Activated naive CD4-positive, alpha-beta T cell treated with anti-CD3 and anti-CD28 coated beads, Interleukin-2, amount 10 ng/mL, durations not matched to agents 7 days and 5 days (primary cell): ENCODE results near the gene MYO7A.
"Not testable (repeated sequence)": the region's sequence is repeated elsewhere in the genome, so short reads cannot be mapped to it uniquely, and the experiment has no call there.

Experiments used
- CTCF ChIA-PET: fragments of 350-600 bp; sonication (Branson Sonifier 250); formaldehyde crosslinking; loops from one replicate; lab custom pipeline; 2021; ENCODE audit warnings: antibody characterized with exemption; lab: Charles Lee
- DNase-seq: peaks from one replicate; pipeline ENCODE4 v3.0.0-alpha.2; 2020
- H3K27ac Mint-ChIP-seq: one replicate; pipeline ENCODE4 v1.8.0; 2021; ENCODE audit warnings: mild to moderate bottlenecking, moderate library complexity, mixed read lengths
- H3K27me3 Mint-ChIP-seq: one replicate; pipeline ENCODE4 v1.8.0; 2021; ENCODE audit warnings: mild to moderate bottlenecking, mixed read lengths
- H3K36me3 Mint-ChIP-seq: one replicate; pipeline ENCODE4 v1.8.0; 2021; ENCODE audit warnings: mixed read lengths
- H3K4me1 Mint-ChIP-seq: one replicate; pipeline ENCODE4 v1.8.0; 2021; ENCODE audit warnings: mixed read lengths
- H3K4me3 Mint-ChIP-seq: one replicate; pipeline ENCODE4 v1.8.0; 2021; ENCODE audit warnings: mild to moderate bottlenecking, moderate library complexity, mixed read lengths
- H3K9me3 Mint-ChIP-seq: one replicate; pipeline ENCODE4 v1.8.0; 2021; ENCODE audit warnings: mixed read lengths

The MYO7A gene

GRCh38 chr11:77097180-77097579 is 30.9 kb upstream of the MYO7A start:
- not testable (repeated sequence) for H3K27me3 Mint-ChIP-seq, H3K36me3 Mint-ChIP-seq, DNase-seq, H3K4me1 Mint-ChIP-seq, H3K9me3 Mint-ChIP-seq, H3K4me3 Mint-ChIP-seq, H3K27ac Mint-ChIP-seq
- CTCF ChIA-PET, result interaction anchor here (1.0 kb wide), 1 partner anchor 13 kb away, joined by 3 read pairs; no protein-coding TSS in a partner anchor

GRCh38 chr11:77100166-77101042 is 27.6 kb upstream of the MYO7A start:
- H3K9me3 Mint-ChIP-seq, result no peaks in the 10 kb centered on the region
- H3K4me1 Mint-ChIP-seq, result no peaks in the 10 kb centered on the region
- DNase-seq, result no peak
- H3K4me3 Mint-ChIP-seq, result no peak overlapping the region
- H3K27ac Mint-ChIP-seq, result no peak overlapping the region
- CTCF ChIA-PET, result interaction anchor here (0.7 to 1.2 kb wide), 6 partner anchors 9 to 457 kb away, joined by 3 to 4 read pairs (median 3); no protein-coding TSS in a partner anchor
- no peaks in the 10 kb centered on the region for H3K27me3 Mint-ChIP-seq
- no peaks in the 10 kb centered on the region for H3K36me3 Mint-ChIP-seq

- Mint-ChIP-seq H3K4me3 (no peak overlapping the region), H3K27ac (no peak overlapping the region), H3K27me3 (no peaks in the 10 kb centered on the region), H3K9me3 (no peaks in the 10 kb centered on the region), H3K36me3 (no peaks in the 10 kb centered on the region), H3K4me1 (no peaks in the 10 kb centered on the region)
- CTCF ChIA-PET, result interaction anchor here (0.7 to 1.2 kb wide), 4 partner anchors 10 to 52 kb away, joined by 3 to 4 read pairs (median 3); no protein-coding TSS in a partner anchor
- no peak for DNase-seq
Measured at GRCh38 chr11:77101043-77101537, 27.0 kb upstream of the MYO7A start.

- Mint-ChIP-seq H3K9me3 (no peaks in the 10 kb centered on the region), H3K4me3 (no peak within 1 kb of the TSS), H3K4me1 (no peaks in the 10 kb centered on the region), H3K36me3 (no peaks in the 10 kb centered on the region), H3K27me3 (no peaks in the 10 kb centered on the region), H3K27ac (no peak within 1 kb of the TSS)
- CTCF ChIA-PET, result interaction anchor here (1.3 kb wide), 1 partner anchor 24 kb away, joined by 3 read pairs; no protein-coding TSS in a partner anchor
- DNase-seq, result no peak
Measured at GRCh38 chr11:77102246-77103210, 25.5 kb upstream of the MYO7A start, which contains the start of gene OMP. OMP (plus strand) TSS chr11:77102840; CDS start chr11:77102840, 0 bp downstream.

GRCh38 chr11:77103319-77103718 is 24.7 kb upstream of the MYO7A start:
- Mint-ChIP-seq H3K27ac (no peak overlapping the region), H3K27me3 (no peaks in the 10 kb centered on the region), H3K4me1 (no peaks in the 10 kb centered on the region), H3K36me3 (no peaks in the 10 kb centered on the region), H3K4me3 (no peak overlapping the region), H3K9me3 (no peaks in the 10 kb centered on the region)
- DNase-seq, result no peak
- CTCF ChIA-PET, result no interaction called here

GRCh38 chr11:77104727-77105126 is 23.3 kb upstream of the MYO7A start:
- H3K27me3 Mint-ChIP-seq, result peaks cover 4% of the 10 kb centered on the region
- CTCF ChIA-PET, result interaction anchor here (0.7 to 1.4 kb wide), 5 partner anchors 11 to 443 kb away, joined by 3 to 7 read pairs (median 3); no protein-coding TSS in a partner anchor
- no peaks in the 10 kb centered on the region for H3K4me1 Mint-ChIP-seq
- H3K9me3 Mint-ChIP-seq, result no peaks in the 10 kb centered on the region
- no peak overlapping the region for H3K27ac Mint-ChIP-seq
- H3K4me3 Mint-ChIP-seq, result no peak overlapping the region
- no peak for DNase-seq
- H3K36me3 Mint-ChIP-seq, result no peaks in the 10 kb centered on the region

- H3K4me1 Mint-ChIP-seq, result no peaks in the 10 kb centered on the region
- H3K36me3 Mint-ChIP-seq, result no peaks in the 10 kb centered on the region
- no peak overlapping the region for H3K27ac Mint-ChIP-seq
- CTCF ChIA-PET, result interaction anchor here (1.3 to 1.7 kb wide), 2 partner anchors 21 to 186 kb away, joined by 4 to 7 read pairs; partner anchors contain the start of gene MYO7A
- H3K4me3 Mint-ChIP-seq, result no peak overlapping the region
- peaks cover 7% of the 10 kb centered on the region for H3K27me3 Mint-ChIP-seq
- DNase-seq, result no peak
- H3K9me3 Mint-ChIP-seq, result no peaks in the 10 kb centered on the region
Measured at GRCh38 chr11:77106321-77106720, 21.7 kb upstream of the MYO7A start.

GRCh38 chr11:77106759-77107158 is 21.3 kb upstream of the MYO7A start:
- peaks cover 7% of the 10 kb centered on the region for H3K27me3 Mint-ChIP-seq

GRCh38 chr11:77107950-77108349 is 20.1 kb upstream of the MYO7A start:
- Mint-ChIP-seq H3K36me3 (no peaks in the 10 kb centered on the region), H3K4me3 (no peak overlapping the region), H3K27me3 (peaks cover 7% of the 10 kb centered on the region), H3K4me1 (no peaks in the 10 kb centered on the region), H3K27ac (no peak overlapping the region), H3K9me3 (no peaks in the 10 kb centered on the region)
- no peak for DNase-seq
- CTCF ChIA-PET, result interaction anchor here (1.5 to 1.7 kb wide), 2 partner anchors 17 to 19 kb away, joined by 4 read pairs; no protein-coding TSS in a partner anchor

More at GRCh38 chr11:77106759-77107158, 21.3 kb upstream of the MYO7A start:
- CTCF ChIA-PET, result interaction anchor here (1.3 to 1.7 kb wide), 2 partner anchors 20 to 187 kb away, joined by 4 to 7 read pairs; partner anchors contain the start of gene MYO7A
- Mint-ChIP-seq H3K4me1 (no peaks in the 10 kb centered on the region), H3K9me3 (no peaks in the 10 kb centered on the region), H3K36me3 (no peaks in the 10 kb centered on the region), H3K27ac (no peak overlapping the region), H3K4me3 (no peak overlapping the region)
- DNase-seq, result no peak

- DNase-seq, result no peak
- no peak overlapping the region for H3K27ac Mint-ChIP-seq
- no peaks in the 10 kb centered on the region for H3K9me3 Mint-ChIP-seq
- CTCF ChIA-PET, result interaction anchor here (1.5 to 1.7 kb wide), 2 partner anchors 17 to 19 kb away, joined by 4 read pairs; no protein-coding TSS in a partner anchor
- H3K4me1 Mint-ChIP-seq, result peaks cover 2% of the 10 kb centered on the region
- H3K36me3 Mint-ChIP-seq, result no peaks in the 10 kb centered on the region
- no peak overlapping the region for H3K4me3 Mint-ChIP-seq
- peaks cover 7% of the 10 kb centered on the region for H3K27me3 Mint-ChIP-seq
Measured at GRCh38 chr11:77108436-77108835, 19.6 kb upstream of the MYO7A start.

- H3K4me3 Mint-ChIP-seq, result no peak overlapping the region
- no peaks in the 10 kb centered on the region for H3K36me3 Mint-ChIP-seq
- no peak overlapping the region for H3K27ac Mint-ChIP-seq
- H3K27me3 Mint-ChIP-seq, result peaks cover 7% of the 10 kb centered on the region
- peaks cover 2% of the 10 kb centered on the region for H3K4me1 Mint-ChIP-seq
- H3K9me3 Mint-ChIP-seq, result no peaks in the 10 kb centered on the region
- DNase-seq, result no peak
- CTCF ChIA-PET, result interaction anchor here (0.8 kb wide), 1 partner anchor 12 kb away, joined by 3 read pairs; no protein-coding TSS in a partner anchor
Measured at GRCh38 chr11:77109236-77110019, 18.6 kb upstream of the MYO7A start.

- Mint-ChIP-seq H3K9me3 (no peaks in the 10 kb centered on the region), H3K4me1 (peaks cover 2% of the 10 kb centered on the region), H3K36me3 (no peaks in the 10 kb centered on the region), H3K4me3 (no peak overlapping the region), H3K27ac (no peak overlapping the region), H3K27me3 (peaks cover 7% of the 10 kb centered on the region)
- CTCF ChIA-PET, result interaction anchor here (0.7 to 1.1 kb wide), 2 partner anchors 10 to 20 kb away, joined by 3 read pairs; no protein-coding TSS in a partner anchor
- DNase-seq, result no peak
Measured at GRCh38 chr11:77110836-77111235, 17.2 kb upstream of the MYO7A start.

- DNase-seq, result no peak
- CTCF ChIA-PET, result interaction anchor here (0.7 to 1.1 kb wide), 2 partner anchors 10 to 21 kb away, joined by 3 read pairs; no protein-coding TSS in a partner anchor
- no peak overlapping the region for H3K27ac Mint-ChIP-seq
- H3K9me3 Mint-ChIP-seq, result no peaks in the 10 kb centered on the region
- peaks cover 2% of the 10 kb centered on the region for H3K4me1 Mint-ChIP-seq
- H3K27me3 Mint-ChIP-seq, result peaks cover 7% of the 10 kb centered on the region
- H3K36me3 Mint-ChIP-seq, result no peaks in the 10 kb centered on the region
- no peak overlapping the region for H3K4me3 Mint-ChIP-seq
Measured at GRCh38 chr11:77111277-77111676, 16.8 kb upstream of the MYO7A start.
